ENCODE measurements around the gene TMEM125. TPM values are rescaled to one million over a fixed set of nuclear protein-coding genes. Genes with fewer than 3 reads are reported as not detected.

TMEM125 gene
- total RNA-seq, 1 experiment from 2014 or later, result 3.1 TPM

- Mint-ChIP-seq H3K4me1 (ENCODE audit: insufficient read depth, unreplicated experiment) (no peaks in the 10 kb centered on the region), H3K27me3 (ENCODE audit: insufficient read depth, unreplicated experiment) (peaks cover 11% of the 10 kb centered on the region), H3K27ac (ENCODE audit: low read depth, unreplicated experiment) (no peak overlapping the region), H3K36me3 (ENCODE audit: insufficient read depth, unreplicated experiment) (no peaks in the 10 kb centered on the region), H3K9me3 (ENCODE audit: unreplicated experiment) (no peaks in the 10 kb centered on the region), H3K4me3 (ENCODE audit: unreplicated experiment) (no peak overlapping the region)
- TF ChIP-seq CTCF (IDR thresholded peaks at IDR 0.05; ENCODE audit: unreplicated experiment), result no peak
- intact Hi-C loops (cut with micrococcal nuclease), result no loop called here
- DNase-seq (ENCODE audit: unreplicated experiment), result no peak
- ChIA-PET CTCF (no interaction called here), POLR2A (no interaction called here)
- BruUV-seq (replicated peaks), result no TSS peak
Observed at GRCh38 chr1:43299101-43299500, 29.3 kb downstream of the TMEM125 start.

GRCh38 chr1:43300378-43301094 lies 30.8 kb downstream of the TMEM125 start, which contains the start of gene TIE1:
Gene TIE1 (plus strand): TSS chr1:43300982. CDS start chr1:43301072, 90 bp downstream.
- Mint-ChIP-seq H3K27ac (ENCODE audit: low read depth, unreplicated experiment) (no peak within 1 kb of the TSS), H3K36me3 (ENCODE audit: insufficient read depth, unreplicated experiment) (no peaks in the 10 kb centered on the region), H3K9me3 (ENCODE audit: unreplicated experiment) (no peaks in the 10 kb centered on the region), H3K4me3 (ENCODE audit: unreplicated experiment) (no peak within 1 kb of the TSS), H3K4me1 (ENCODE audit: insufficient read depth, unreplicated experiment) (no peaks in the 10 kb centered on the region), H3K27me3 (ENCODE audit: insufficient read depth, unreplicated experiment) (peaks cover 12% of the 10 kb centered on the region)
- no peak for DNase-seq (ENCODE audit: unreplicated experiment)
- ChIA-PET CTCF (no interaction called here), POLR2A (no interaction called here)
- BruUV-seq (replicated peaks), result no TSS peak
- no peak for TF ChIP-seq CTCF (IDR thresholded peaks at IDR 0.05; ENCODE audit: unreplicated experiment)
- intact Hi-C loops (cut with micrococcal nuclease), result no loop called here

- ChIA-PET CTCF (no interaction called here), POLR2A (no interaction called here)
- Mint-ChIP-seq H3K9me3 (ENCODE audit: unreplicated experiment) (no peaks in the 10 kb centered on the region), H3K36me3 (ENCODE audit: insufficient read depth, unreplicated experiment) (no peaks in the 10 kb centered on the region), H3K27ac (ENCODE audit: low read depth, unreplicated experiment) (no peak overlapping the region), H3K4me3 (ENCODE audit: unreplicated experiment) (no peak overlapping the region), H3K27me3 (ENCODE audit: insufficient read depth, unreplicated experiment) (peaks cover 24% of the 10 kb centered on the region), H3K4me1 (ENCODE audit: insufficient read depth, unreplicated experiment) (peaks cover 6% of the 10 kb centered on the region)
- no peak for TF ChIP-seq CTCF (IDR thresholded peaks at IDR 0.05; ENCODE audit: unreplicated experiment)
- intact Hi-C loops (cut with micrococcal nuclease), result no loop called here
- BruUV-seq (replicated peaks), result no TSS peak
- no peak for DNase-seq (ENCODE audit: unreplicated experiment)
Observed at GRCh38 chr1:43302201-43302600, 32.4 kb downstream of the TMEM125 start.

GRCh38 chr1:43302721-43303470 lies 33.1 kb downstream of the TMEM125 start:
- TF ChIP-seq CTCF (IDR thresholded peaks at IDR 0.05; ENCODE audit: unreplicated experiment), result no peak
- peaks cover 6% of the 10 kb centered on the region for H3K4me1 Mint-ChIP-seq (ENCODE audit: insufficient read depth, unreplicated experiment)
- ChIA-PET CTCF (interaction anchor here (0.9 kb wide), 1 partner anchor 17 kb away, joined by 3 read pairs; the partner anchor contains the start of gene C1orf210), POLR2A (interaction anchor here (0.8 kb wide), 1 partner anchor 11 kb away, joined by 3 read pairs; no protein-coding TSS in a partner anchor)
- BruUV-seq (replicated peaks), result no TSS peak
- H3K27me3 Mint-ChIP-seq (ENCODE audit: insufficient read depth, unreplicated experiment), result peaks cover 24% of the 10 kb centered on the region
- H3K9me3 Mint-ChIP-seq (ENCODE audit: unreplicated experiment), result no peaks in the 10 kb centered on the region
- H3K4me3 Mint-ChIP-seq (ENCODE audit: unreplicated experiment), result no peak overlapping the region
- no peaks in the 10 kb centered on the region for H3K36me3 Mint-ChIP-seq (ENCODE audit: insufficient read depth, unreplicated experiment)
- DNase-seq (ENCODE audit: unreplicated experiment), result no peak
- intact Hi-C loops (cut with micrococcal nuclease), result no loop called here
- no peak overlapping the region for H3K27ac Mint-ChIP-seq (ENCODE audit: low read depth, unreplicated experiment)

Data from MCF 10A (cell line).